GM19351 (cell line): Measurements from ENCODE around the gene DMKN.
A peak's percentile ranks its signal among the peaks of the same experiment; 100 is the strongest.

Experiments
- ATAC-seq: cut with Tn5 transposase; IDR thresholded peaks from one replicate; pipeline ENCODE4 v1.9.1; 2021; ENCODE audit warnings: mild to moderate bottlenecking, moderate library complexity; ENCODE audit not compliant: unreplicated experiment

Gene DMKN

GRCh38 chr19:35549879-35550523, 36.6 kb upstream of the DMKN start:
- no peak for ATAC-seq

GRCh38 chr19:35549174-35549788, 35.8 kb upstream of the DMKN start:
- ATAC-seq, result no peak

- ATAC-seq, result no peak
Measured at GRCh38 chr19:35546532-35546931, 33.1 kb upstream of the DMKN start.

GRCh38 chr19:35545855-35546381, 32.5 kb upstream of the DMKN start:
- peak; percentile 54 for ATAC-seq

- ATAC-seq, result peak; percentile 76
Measured at GRCh38 chr19:35545001-35545854, 31.8 kb upstream of the DMKN start, which contains the start of gene TMEM147. Gene TMEM147 (plus strand): TSS chr19:35545626. CDS start chr19:35545740, 114 bp downstream.

GRCh38 chr19:35544110-35544802, 30.8 kb upstream of the DMKN start:
- no peak for ATAC-seq

GRCh38 chr19:35543280-35544109, 30.0 kb upstream of the DMKN start:
- ATAC-seq, result no peak

- ATAC-seq, result no peak
Measured at GRCh38 chr19:35542209-35542608, 28.8 kb upstream of the DMKN start.

- ATAC-seq, result no peak
Measured at GRCh38 chr19:35540356-35540927, 27.0 kb upstream of the DMKN start.

GRCh38 chr19:35539850-35540249, 26.4 kb upstream of the DMKN start:
- ATAC-seq, result no peak

- no peak for ATAC-seq
Measured at GRCh38 chr19:35539314-35539713, 25.9 kb upstream of the DMKN start.

- ATAC-seq, result no peak
Measured at GRCh38 chr19:35534803-35535480, 21.5 kb upstream of the DMKN start.

- ATAC-seq, result no peak
Measured at GRCh38 chr19:35533822-35534392, 20.5 kb upstream of the DMKN start.

GRCh38 chr19:35533201-35533821, 19.9 kb upstream of the DMKN start, which contains the start of gene GAPDHS:
Gene GAPDHS (plus strand): TSS chr19:35533456. CDS start chr19:35533528, 72 bp downstream.
- ATAC-seq, result no peak

GRCh38 chr19:35531291-35531690, 17.8 kb upstream of the DMKN start:
- ATAC-seq, result no peak

- ATAC-seq, result no peak
Measured at GRCh38 chr19:35529241-35530218, 16.1 kb upstream of the DMKN start.
